DND-41 (cell line): ENCODE measurements around the gene CAB39L.

Experiments used
- EZH2 ChIP-seq: IDR thresholded peaks from 3 replicates; pipeline ENCODE4 v1.6.1; 2012; ENCODE audit warnings: borderline replicate concordance, low read depth, mild to moderate bottlenecking, moderate library complexity, low read length, inconsistent platforms; ENCODE audit not compliant: severe bottlenecking
- TF ChIP-seq, protein P1 (sequence below): IDR thresholded peaks from 2 replicates; pipeline ENCODE4 v1.5.1; 2012; ENCODE audit warnings: borderline replicate concordance, low read length, moderate library complexity, mild to moderate bottlenecking; ENCODE audit not compliant: poor library complexity, severe bottlenecking; ENCODE audit errors: extremely low read depth

DNA sequence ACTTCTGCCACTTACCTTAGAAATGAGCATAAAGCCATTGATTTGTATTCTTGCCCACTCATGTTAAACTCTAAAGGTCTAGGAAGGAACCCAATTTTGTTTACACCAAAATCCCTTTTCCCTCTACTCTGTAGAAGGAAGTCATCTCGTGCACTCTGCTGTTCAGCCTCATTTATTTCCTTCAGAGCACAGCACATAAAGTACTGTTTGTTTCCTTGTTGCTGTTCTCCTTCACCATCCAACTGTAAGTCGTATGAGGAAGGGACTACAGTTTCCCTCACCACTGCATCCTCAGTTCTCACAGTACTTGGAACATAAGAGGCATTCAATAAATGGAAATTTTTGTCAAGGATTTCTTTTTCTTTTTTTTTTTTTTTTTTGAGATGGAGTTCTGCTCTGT is 171.6 kb downstream of the CAB39L start:
- TF ChIP-seq, protein P1, sequence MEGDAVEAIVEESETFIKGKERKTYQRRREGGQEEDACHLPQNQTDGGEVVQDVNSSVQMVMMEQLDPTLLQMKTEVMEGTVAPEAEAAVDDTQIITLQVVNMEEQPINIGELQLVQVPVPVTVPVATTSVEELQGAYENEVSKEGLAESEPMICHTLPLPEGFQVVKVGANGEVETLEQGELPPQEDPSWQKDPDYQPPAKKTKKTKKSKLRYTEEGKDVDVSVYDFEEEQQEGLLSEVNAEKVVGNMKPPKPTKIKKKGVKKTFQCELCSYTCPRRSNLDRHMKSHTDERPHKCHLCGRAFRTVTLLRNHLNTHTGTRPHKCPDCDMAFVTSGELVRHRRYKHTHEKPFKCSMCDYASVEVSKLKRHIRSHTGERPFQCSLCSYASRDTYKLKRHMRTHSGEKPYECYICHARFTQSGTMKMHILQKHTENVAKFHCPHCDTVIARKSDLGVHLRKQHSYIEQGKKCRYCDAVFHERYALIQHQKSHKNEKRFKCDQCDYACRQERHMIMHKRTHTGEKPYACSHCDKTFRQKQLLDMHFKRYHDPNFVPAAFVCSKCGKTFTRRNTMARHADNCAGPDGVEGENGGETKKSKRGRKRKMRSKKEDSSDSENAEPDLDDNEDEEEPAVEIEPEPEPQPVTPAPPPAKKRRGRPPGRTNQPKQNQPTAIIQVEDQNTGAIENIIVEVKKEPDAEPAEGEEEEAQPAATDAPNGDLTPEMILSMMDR, result no peak
- no peak for TF ChIP-seq EZH2
